ENCODE data around the gene ETNK2.

The ETNK2 gene

DNA sequence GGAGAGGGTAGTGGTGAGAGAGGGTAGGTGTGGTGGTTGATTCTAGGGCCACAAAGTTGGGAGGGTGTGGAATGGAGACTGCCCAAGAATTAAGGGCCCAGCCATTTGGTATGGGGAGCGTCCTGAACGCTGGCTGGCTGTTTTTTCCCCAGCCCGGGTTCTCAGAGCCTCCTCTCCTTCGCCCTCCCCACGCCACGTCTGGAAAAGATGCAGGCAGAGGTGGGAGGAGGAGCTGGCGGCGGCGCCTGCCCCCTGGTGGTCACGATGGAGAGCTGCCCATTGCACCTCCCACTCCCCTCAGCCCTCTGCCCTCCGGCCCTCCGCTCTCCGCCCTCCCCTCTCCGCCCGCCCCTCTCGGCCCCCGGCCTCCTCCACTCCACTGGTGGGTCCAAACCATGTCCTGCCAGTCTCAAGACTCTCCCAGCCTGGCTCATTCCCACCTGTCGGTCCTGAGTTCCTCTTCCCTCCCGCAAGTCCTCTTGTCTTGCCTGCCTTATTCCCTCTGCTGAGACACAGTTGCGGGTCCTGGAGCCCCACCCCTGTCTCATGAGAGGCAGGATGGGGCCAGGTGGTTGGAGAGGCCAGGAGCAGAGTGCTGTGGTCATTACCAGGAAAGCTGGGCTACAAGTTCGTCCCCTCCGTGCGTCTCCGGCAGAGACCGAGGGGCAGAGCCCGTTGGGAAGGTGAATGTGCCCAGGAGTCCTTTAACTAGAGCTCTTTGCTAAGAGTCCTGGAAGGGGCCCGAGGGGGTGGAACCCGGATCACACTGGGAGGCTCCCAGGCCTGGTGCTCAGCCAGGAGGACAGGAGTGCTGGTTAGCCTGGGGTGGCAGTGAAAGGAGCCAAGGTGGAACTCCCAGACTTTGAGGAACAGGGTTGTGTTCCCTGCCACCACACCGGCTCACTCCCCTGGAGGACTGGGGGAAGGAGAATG, 22.6 kb downstream of the ETNK2 start:
- peak; percentile 73 for TF ChIP-seq CTCF (IDR thresholded peaks at IDR 0.05; ENCODE audit: low read depth, low read length)
- H3K4me3 ChIP-seq (ENCODE audit: low read depth, low read length) = no peak overlapping the region

- no peak overlapping the region for H3K4me3 ChIP-seq (ENCODE audit: low read depth, low read length)
Observed at GRCh38 chr1:204128464-204128963, 23.3 kb downstream of the ETNK2 start.

DNA sequence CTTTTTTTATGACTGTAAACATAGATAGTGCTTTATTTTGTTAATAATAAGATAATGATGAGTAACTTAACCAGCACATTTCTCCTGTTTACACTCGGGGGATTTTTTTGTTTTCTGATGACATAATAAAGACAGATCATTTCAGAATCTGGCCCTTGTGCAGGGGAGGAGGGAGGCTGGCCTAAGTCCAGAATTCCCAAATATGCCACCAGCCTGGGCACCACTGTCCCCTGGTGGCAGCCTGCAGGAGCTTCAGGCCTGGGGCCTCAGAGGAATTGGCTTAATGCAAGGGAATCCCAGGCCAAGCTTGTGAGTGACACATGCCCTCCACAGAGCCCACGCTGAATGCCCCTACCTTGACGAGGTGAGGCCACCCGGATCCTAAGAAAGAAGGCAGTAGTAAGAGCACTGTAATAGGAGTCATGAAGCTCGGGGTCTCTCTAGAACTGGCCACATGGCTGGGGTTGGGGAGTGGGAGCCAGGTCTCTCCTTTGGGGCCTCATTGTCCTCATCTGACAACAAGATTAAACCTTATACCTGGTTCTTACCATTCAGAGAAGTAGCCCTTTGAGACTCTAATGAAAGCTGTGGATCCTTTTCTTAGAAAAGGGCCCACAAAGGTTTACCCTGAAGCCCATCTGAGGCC, 24.1 kb downstream of the ETNK2 start:
- no peak overlapping the region for H3K4me3 ChIP-seq (ENCODE audit: low read depth, low read length)
- peak; percentile 98 for TF ChIP-seq CTCF (IDR thresholded peaks at IDR 0.05; ENCODE audit: low read depth, low read length)

More at GRCh38 chr1:204128464-204128963, 23.3 kb downstream of the ETNK2 start:
- TF ChIP-seq CTCF (IDR thresholded peaks at IDR 0.05; ENCODE audit: low read depth, low read length) = no peak

DNA sequence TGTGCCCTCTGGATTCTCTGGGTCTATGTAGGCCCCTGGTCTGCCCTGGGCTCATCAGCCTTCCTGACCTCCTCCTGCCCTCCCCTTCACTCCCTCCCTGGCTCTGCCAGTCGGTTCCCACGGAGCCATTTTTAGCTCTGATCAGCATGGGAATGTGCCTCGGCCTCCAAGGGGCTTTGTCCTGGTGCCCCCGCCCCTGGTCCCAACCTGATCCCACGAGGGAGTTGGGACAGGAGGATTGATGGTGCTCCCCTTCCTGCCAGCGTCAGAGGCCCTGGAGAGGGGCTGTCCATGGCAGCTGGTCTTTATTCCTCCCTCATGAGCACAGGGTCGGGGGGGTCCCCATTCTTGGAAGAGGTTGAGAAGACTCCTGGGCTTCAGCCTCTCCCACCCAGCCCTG, 24.9 kb downstream of the ETNK2 start:
- no peak for TF ChIP-seq CTCF (IDR thresholded peaks at IDR 0.05; ENCODE audit: low read depth, low read length)
- no peak overlapping the region for H3K4me3 ChIP-seq (ENCODE audit: low read depth, low read length)

GRCh38 chr1:204126386-204126785, 25.5 kb downstream of the ETNK2 start:
- no peak overlapping the region for H3K4me3 ChIP-seq (ENCODE audit: low read depth, low read length)
- no peak for TF ChIP-seq CTCF (IDR thresholded peaks at IDR 0.05; ENCODE audit: low read depth, low read length)

- no peak for TF ChIP-seq CTCF (IDR thresholded peaks at IDR 0.05; ENCODE audit: low read depth, low read length)
- H3K4me3 ChIP-seq (ENCODE audit: low read depth, low read length) = no peak overlapping the region
Observed at GRCh38 chr1:204125759-204126351, 26.0 kb downstream of the ETNK2 start.
